HG03108 (cell line): ENCODE data around the gene NPPA.

ENCODE experiments used
- ATAC-seq: cut with Tn5 transposase; IDR thresholded peaks from one replicate; pipeline ENCODE4 v1.9.1; 2021; ENCODE audit warnings: moderate library complexity; ENCODE audit not compliant: unreplicated experiment

Gene NPPA

GRCh38 chr1:11874624-11875023 lies 27.0 kb upstream of the NPPA start:
- no peak for ATAC-seq

GRCh38 chr1:11874258-11874562 lies 26.6 kb upstream of the NPPA start:
- no peak for ATAC-seq

GRCh38 chr1:11873395-11874257 lies 26.0 kb upstream of the NPPA start:
- no peak for ATAC-seq

- ATAC-seq: no peak
Measured at GRCh38 chr1:11872545-11872944, 25.0 kb upstream of the NPPA start.

GRCh38 chr1:11869650-11870207 lies 22.1 kb upstream of the NPPA start:
- ATAC-seq: no peak

GRCh38 chr1:11869104-11869503 lies 21.5 kb upstream of the NPPA start:
- no peak for ATAC-seq

GRCh38 chr1:11868331-11868980 lies 20.9 kb upstream of the NPPA start:
- no peak for ATAC-seq

- no peak for ATAC-seq
Measured at GRCh38 chr1:11862890-11863289, 15.3 kb upstream of the NPPA start.

GRCh38 chr1:11860587-11860986 lies 13.0 kb upstream of the NPPA start:
- ATAC-seq: no peak

- no peak for ATAC-seq
Measured at GRCh38 chr1:11860083-11860482, 12.5 kb upstream of the NPPA start.

- no peak for ATAC-seq
Measured at GRCh38 chr1:11858968-11859871, 11.6 kb upstream of the NPPA start.

GRCh38 chr1:11858613-11858967 lies 11.0 kb upstream of the NPPA start, which contains the start of gene NPPB:
NPPB (minus strand) TSS chr1:11858945; CDS start chr1:11858833, 112 bp downstream.
- no peak for ATAC-seq

- no peak for ATAC-seq
Measured at GRCh38 chr1:11858158-11858557, 10.6 kb upstream of the NPPA start.

- ATAC-seq: no peak
Measured at GRCh38 chr1:11857164-11857851, 9.7 kb upstream of the NPPA start.

- no peak for ATAC-seq
Measured at GRCh38 chr1:11856698-11857097, 9.1 kb upstream of the NPPA start.

- ATAC-seq: no peak
Measured at GRCh38 chr1:11855430-11855829, 7.8 kb upstream of the NPPA start.

GRCh38 chr1:11854519-11854918 lies 6.9 kb upstream of the NPPA start:
- no peak for ATAC-seq

GRCh38 chr1:11851180-11851579 lies 3.6 kb upstream of the NPPA start:
- no peak for ATAC-seq

- ATAC-seq: no peak
Measured at GRCh38 chr1:11850156-11850555, 2.6 kb upstream of the NPPA start.

GRCh38 chr1:11848373-11848700 lies 754 bp upstream of the NPPA start:
- no peak for ATAC-seq
